ES-I3 (cell line): ENCODE measurements around the gene TSPAN15.

Source experiments
- H3K36me3 ChIP-seq: 2 replicates; pipeline ENCODE4 v1.6.1; 2013; ENCODE audit warnings: mild to moderate bottlenecking, low read length, control low read depth, moderate library complexity; ENCODE audit not compliant: insufficient read depth
- H3K4me1 ChIP-seq: 2 replicates; pipeline ENCODE4 v1.6.1; 2013; ENCODE audit warnings: mild to moderate bottlenecking, control low read depth, low read length; ENCODE audit not compliant: insufficient read depth
- H3K9ac ChIP-seq: 2 replicates; pipeline ENCODE4 v1.6.1; 2013; ENCODE audit warnings: low read depth, mild to moderate bottlenecking, low read length, moderate library complexity
- H3K9me3 ChIP-seq: 2 replicates; pipeline ENCODE4 v1.6.1; 2013; ENCODE audit warnings: mild to moderate bottlenecking, low read length, moderate library complexity; ENCODE audit not compliant: control insufficient read depth, insufficient read depth

Gene TSPAN15

GRCh38 chr10:69411476-69411875 lies 39.8 kb upstream of the TSPAN15 start:
- H3K9me3 ChIP-seq: no peaks in the 10 kb centered on the region
- H3K9ac ChIP-seq: no peak overlapping the region
- H3K4me1 ChIP-seq: peaks cover 14% of the 10 kb centered on the region; the same call in 1 of the 2 replicates
- H3K36me3 ChIP-seq: no peaks in the 10 kb centered on the region

- Histone ChIP-seq H3K36me3 (no peaks in the 10 kb centered on the region), H3K4me1 (peaks cover 7% of the 10 kb centered on the region; the same call in 1 of the 2 replicates), H3K9me3 (no peaks in the 10 kb centered on the region), H3K9ac (no peak overlapping the region)
Measured at GRCh38 chr10:69412232-69412790, 39.0 kb upstream of the TSPAN15 start.

GRCh38 chr10:69413221-69413865 lies 37.9 kb upstream of the TSPAN15 start:
- no peaks in the 10 kb centered on the region for H3K36me3 ChIP-seq
- H3K9me3 ChIP-seq: no peaks in the 10 kb centered on the region
- no peaks in the 10 kb centered on the region; the same call in 1 of the 2 replicates for H3K4me1 ChIP-seq
- peak overlapping the region; percentile 5 for H3K9ac ChIP-seq

- no peaks in the 10 kb centered on the region for H3K9me3 ChIP-seq
- no peak overlapping the region for H3K9ac ChIP-seq
- H3K4me1 ChIP-seq: no peaks in the 10 kb centered on the region; the same call in 1 of the 2 replicates
- H3K36me3 ChIP-seq: no peaks in the 10 kb centered on the region
Measured at GRCh38 chr10:69414036-69415018, 36.9 kb upstream of the TSPAN15 start.

- no peaks in the 10 kb centered on the region for H3K36me3 ChIP-seq
Measured at GRCh38 chr10:69415049-69415448, 36.2 kb upstream of the TSPAN15 start.

GRCh38 chr10:69415951-69416350 lies 35.3 kb upstream of the TSPAN15 start:
- H3K9ac ChIP-seq: no peak overlapping the region
- H3K9me3 ChIP-seq: no peaks in the 10 kb centered on the region; the same call in 1 of the 2 replicates
- no peaks in the 10 kb centered on the region for H3K36me3 ChIP-seq
- no peaks in the 10 kb centered on the region; the same call in 1 of the 2 replicates for H3K4me1 ChIP-seq

More at GRCh38 chr10:69415049-69415448, 36.2 kb upstream of the TSPAN15 start:
- H3K4me1 ChIP-seq: no peaks in the 10 kb centered on the region; the same call in 1 of the 2 replicates
- H3K9me3 ChIP-seq: no peaks in the 10 kb centered on the region; the same call in 1 of the 2 replicates
- no peak overlapping the region for H3K9ac ChIP-seq

GRCh38 chr10:69416695-69417094 lies 34.6 kb upstream of the TSPAN15 start, which contains the start of gene TACR2:
Gene TACR2, minus strand, starts transcription at chr10:69416918. Its CDS starts 595 bp downstream, at chr10:69416323.
- Histone ChIP-seq H3K4me1 (no peaks in the 10 kb centered on the region; the same call in 1 of the 2 replicates), H3K9ac (no peak within 1 kb of the TSS), H3K9me3 (no peaks in the 10 kb centered on the region; the same call in 1 of the 2 replicates), H3K36me3 (no peaks in the 10 kb centered on the region)

- H3K36me3 ChIP-seq: no peaks in the 10 kb centered on the region
- H3K9ac ChIP-seq: no peak overlapping the region
- H3K9me3 ChIP-seq: no peaks in the 10 kb centered on the region; the same call in 1 of the 2 replicates
- no peaks in the 10 kb centered on the region; the same call in 1 of the 2 replicates for H3K4me1 ChIP-seq
Measured at GRCh38 chr10:69417542-69417941, 33.7 kb upstream of the TSPAN15 start.

GRCh38 chr10:69418052-69418752 lies 33.1 kb upstream of the TSPAN15 start:
- no peaks in the 10 kb centered on the region for H3K36me3 ChIP-seq
- no peaks in the 10 kb centered on the region; the same call in 1 of the 2 replicates for H3K9me3 ChIP-seq
- H3K9ac ChIP-seq: no peak overlapping the region
- no peaks in the 10 kb centered on the region for H3K4me1 ChIP-seq

GRCh38 chr10:69419096-69419743 lies 32.0 kb upstream of the TSPAN15 start:
- H3K4me1 ChIP-seq: no peaks in the 10 kb centered on the region
- no peaks in the 10 kb centered on the region; the same call in 1 of the 2 replicates for H3K9me3 ChIP-seq
- H3K9ac ChIP-seq: no peak overlapping the region
- no peaks in the 10 kb centered on the region for H3K36me3 ChIP-seq

- no peaks in the 10 kb centered on the region for H3K4me1 ChIP-seq
Measured at GRCh38 chr10:69419744-69420126, 31.5 kb upstream of the TSPAN15 start.

GRCh38 chr10:69421611-69422308 lies 29.5 kb upstream of the TSPAN15 start:
- H3K36me3 ChIP-seq: no peaks in the 10 kb centered on the region
- H3K9ac ChIP-seq: no peak overlapping the region
- H3K9me3 ChIP-seq: no peaks in the 10 kb centered on the region; the same call in 1 of the 2 replicates
- no peaks in the 10 kb centered on the region for H3K4me1 ChIP-seq

More at GRCh38 chr10:69419744-69420126, 31.5 kb upstream of the TSPAN15 start:
- Histone ChIP-seq H3K9me3 (no peaks in the 10 kb centered on the region; the same call in 1 of the 2 replicates), H3K9ac (no peak overlapping the region), H3K36me3 (no peaks in the 10 kb centered on the region)

GRCh38 chr10:69422676-69423075 lies 28.6 kb upstream of the TSPAN15 start:
- Histone ChIP-seq H3K36me3 (no peaks in the 10 kb centered on the region), H3K4me1 (no peaks in the 10 kb centered on the region), H3K9me3 (no peaks in the 10 kb centered on the region; the same call in 1 of the 2 replicates), H3K9ac (no peak overlapping the region)
